Prostate gland (tissue), 2 donors: ENCODE results near the gene FNDC10. TPM values are rescaled to one million over a fixed set of nuclear protein-coding genes. Genes with fewer than 3 reads are reported as not detected.

Experiments used
- DNase-seq: peaks from one replicate; pipeline ENCODE4 v3.0.0-alpha.2; 2019; ENCODE audit warnings: low spot score
- H3K27ac ChIP-seq, 2 donors: fragments of 200-600 bp; sonication (generic); 2 replicates each; pipeline ENCODE4 v1.5.1; 2017 to 2019
- H3K27me3 ChIP-seq: fragments of 200-600 bp; sonication (generic); replicated peaks from 2 replicates; pipeline ENCODE4 v1.5.1; 2019; ENCODE audit not compliant: insufficient read depth
- H3K36me3 ChIP-seq, 2 donors: fragments of 200-600 bp; sonication (generic); 1 replicate in 1 of 2; 2 replicates in 1 of 2; pipeline versions ENCODE4 v1.5.1 to v1.8.1; 2017 to 2019
- H3K4me1 ChIP-seq: fragments of 200-600 bp; sonication (generic); replicated peaks from 2 replicates; pipeline ENCODE4 v1.5.1; 2019
- H3K4me3 ChIP-seq, 2 donors: fragments of 200-600 bp; sonication (generic); 2 replicates each; pipeline ENCODE4 v1.5.1; 2017 to 2019
- H3K9me3 ChIP-seq: fragments of 200-600 bp; sonication (generic); 2 replicates; pipeline ENCODE4 v1.5.1; 2017
- CTCF ChIP-seq, 4 experiments: fragments of 200-600 bp in 2 of 4; fragments of 450-650 bp in 2 of 4; sonication (generic) in 2 of 4; IDR thresholded peaks; 1 replicate in 3 of 4; 2 replicates in 1 of 4; pipeline ENCODE4 v1.5.1; 2016 to 2019; ENCODE audit warnings: antibody characterized with exemption in 4 of 4, mild to moderate bottlenecking in 2 of 4, moderate library complexity in 2 of 4
- POLR2A ChIP-seq: fragments of 450-650 bp; IDR thresholded peaks from one replicate; pipeline ENCODE4 v1.6.1; 2016; ENCODE audit warnings: antibody characterized with exemption, mild to moderate bottlenecking
- POLR2AphosphoS5 ChIP-seq: sonication (generic); formaldehyde crosslinking; IDR thresholded peaks from one replicate; pipeline ENCODE4 v1.6.1; 2017; ENCODE audit warnings: antibody characterized with exemption
- WGBS: methylation state at CpG from one replicate; pipeline ENCODE4 v1.1.5; 2018; 5-methylcytosine and 5-hydroxymethylcytosine counted together
- intact Hi-C: fragments of 100-400 bp; cut with DNase I; formaldehyde crosslinking; loops from one replicate; pipeline ENCODE4 v1.14.2; 2022
- total RNA-seq, 2 donors: library from RNA; depleted of rRNA; stranded (reverse); fragments of >200 nt; gene quantifications; one replicate each; pipeline ENCODE4 v1.1.0, GENCODE V29; 2016

FNDC10 gene
- total RNA-seq, 2 donors from 2014 or later: 3.5 to 33.3 TPM

DNA sequence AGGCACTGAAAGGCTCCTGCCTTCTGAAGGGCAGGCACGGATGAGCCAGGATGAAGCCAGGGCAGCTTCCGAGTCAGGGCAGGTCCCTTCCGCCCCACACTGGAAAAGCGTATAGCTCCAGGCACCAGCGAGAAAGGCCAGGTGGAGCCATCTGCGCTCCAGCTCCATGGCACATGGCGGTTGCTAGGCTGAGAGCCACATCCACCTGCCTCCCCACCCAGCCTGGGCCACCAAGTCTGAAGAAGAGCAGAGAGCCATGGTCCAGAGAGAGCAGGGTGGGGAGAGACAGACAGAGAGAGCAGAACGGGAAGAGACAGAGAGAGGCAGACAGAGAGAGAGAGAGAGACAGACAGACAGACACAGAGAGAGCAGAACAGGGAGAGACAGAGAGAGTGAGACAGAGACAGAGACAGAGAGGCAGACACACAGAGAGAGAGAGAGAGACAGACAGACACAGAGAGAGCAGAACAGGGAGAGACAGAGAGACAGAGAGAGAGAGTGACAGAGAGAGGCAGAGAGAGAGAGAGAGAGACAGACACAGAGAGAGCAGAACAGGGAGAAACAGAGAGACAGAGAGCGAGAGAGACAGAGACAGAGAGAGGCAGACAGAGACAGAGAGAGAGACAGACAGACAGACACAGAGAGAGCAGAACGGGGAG, 5.2 kb downstream of the FNDC10 start:
- 48% methylated on average over 10 of the region's 10 CpGs for WGBS
- Histone ChIP-seq H3K27me3 (peaks cover 1% of the 10 kb centered on the region), H3K4me1 (no peaks in the 10 kb centered on the region), H3K27ac (no peak overlapping the region), H3K36me3 (no peaks in the 10 kb centered on the region), H3K9me3 (no peaks in the 10 kb centered on the region), H3K4me3 (no peak overlapping the region)
- no peak for DNase-seq
- no peak for TF ChIP-seq POLR2AphosphoS5
- TF ChIP-seq CTCF (IDR thresholded peaks at IDR 0.05): no peak
- no peak for TF ChIP-seq POLR2A
- intact Hi-C loops: no loop called here

- intact Hi-C loops: no loop called here
- no peaks in the 10 kb centered on the region for H3K36me3 ChIP-seq
- H3K9me3 ChIP-seq: no peaks in the 10 kb centered on the region
- no peak overlapping the region for H3K27ac ChIP-seq
- TF ChIP-seq CTCF (IDR thresholded peaks at IDR 0.05) (no peak), POLR2AphosphoS5 (no peak), POLR2A (no peak)
- no peak overlapping the region for H3K4me3 ChIP-seq
- H3K4me1 ChIP-seq: no peaks in the 10 kb centered on the region
- peaks cover 1% of the 10 kb centered on the region for H3K27me3 ChIP-seq
- DNase-seq: no peak
- WGBS: 77% methylated on average over 24 of the region's 24 CpGs
Observed at GRCh38 chr1:1593834-1594601, 5.9 kb downstream of the FNDC10 start.

- no peak overlapping the region for H3K27ac ChIP-seq
- H3K36me3 ChIP-seq: no peaks in the 10 kb centered on the region
- intact Hi-C loops: no loop called here
- 86% methylated on average over 13 of the region's 13 CpGs for WGBS
- no peaks in the 10 kb centered on the region for H3K4me1 ChIP-seq
- TF ChIP-seq CTCF (IDR thresholded peaks at IDR 0.05) (no peak), POLR2AphosphoS5 (no peak), POLR2A (no peak)
- no peak for DNase-seq
- H3K27me3 ChIP-seq: no peaks in the 10 kb centered on the region
- no peaks in the 10 kb centered on the region for H3K9me3 ChIP-seq
- H3K4me3 ChIP-seq: no peak overlapping the region
Observed at GRCh38 chr1:1591452-1591851, 8.5 kb downstream of the FNDC10 start.

DNA sequence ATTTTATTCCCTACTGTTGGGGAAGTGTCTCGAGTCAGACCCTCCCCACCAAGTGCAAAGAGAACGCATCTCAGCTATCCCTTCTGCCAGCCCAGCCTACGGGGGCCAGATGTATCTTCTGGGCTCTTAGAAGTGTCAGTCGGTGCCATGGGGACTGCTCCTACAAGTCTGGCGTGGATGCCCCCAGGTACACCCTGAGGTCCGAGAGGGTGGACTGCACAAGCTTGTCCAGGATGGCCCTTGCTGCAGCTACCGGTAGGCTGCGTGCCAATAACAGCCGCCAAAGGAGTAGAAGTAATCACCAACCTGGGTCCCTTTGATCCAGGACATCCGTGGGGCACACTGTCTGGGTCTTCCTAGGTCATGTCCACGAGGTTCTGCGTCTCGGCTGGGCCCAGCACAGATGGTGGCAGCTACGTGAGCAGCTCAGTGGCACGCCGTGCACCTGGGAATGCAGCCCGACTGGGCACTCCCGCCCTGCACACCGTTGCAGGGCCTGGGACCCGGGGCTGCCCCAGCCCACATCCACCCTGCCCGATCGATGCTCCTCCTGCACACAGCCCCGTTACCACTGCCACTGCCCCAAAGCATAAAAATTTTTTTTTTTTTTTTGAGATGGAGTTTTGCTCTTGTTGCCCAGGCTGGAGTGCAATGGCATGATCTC, 16.5 kb downstream of the FNDC10 start:
- H3K4me3 ChIP-seq: no peak overlapping the region
- 79% methylated on average over 23 of the region's 23 CpGs for WGBS
- H3K27ac ChIP-seq: no peak overlapping the region
- no peaks in the 10 kb centered on the region for H3K9me3 ChIP-seq
- H3K27me3 ChIP-seq: no peaks in the 10 kb centered on the region
- H3K4me1 ChIP-seq: no peaks in the 10 kb centered on the region
- H3K36me3 ChIP-seq: no peaks in the 10 kb centered on the region
- TF ChIP-seq CTCF (IDR thresholded peaks at IDR 0.05): no peak
- TF ChIP-seq POLR2AphosphoS5: no peak
- no peak for TF ChIP-seq POLR2A
- DNase-seq: no peak
- intact Hi-C loops: no loop called here
